Measurements from ENCODE around the gene LCN6. TPM values are rescaled to one million over a fixed set of nuclear protein-coding genes. Genes with fewer than 3 reads are reported as not detected.
A peak's percentile ranks its signal among the peaks of the same experiment; 100 is the strongest.

LCN6 gene
- total RNA-seq, 4 donors from 2014 or later = 14.2 to 70.0 (median 42.9) TPM

GRCh38 chr9:136701668-136702053, 46.7 kb downstream of the LCN6 start:
- H3K9me3 ChIP-seq = no peaks in the 10 kb centered on the region
- H3K36me3 ChIP-seq = no peaks in the 10 kb centered on the region
- peaks cover 0 to 38% of the 10 kb centered on the region in 2 donors for H3K27me3 ChIP-seq
- DNase-seq (ENCODE audit: low spot score in 2 of 2) = no peak
- H3K27ac ChIP-seq = no peak overlapping the region
- no peak overlapping the region for H3K4me3 ChIP-seq
- no peak for TF ChIP-seq POLR2A (IDR thresholded peaks at IDR 0.05)
- TF ChIP-seq CTCF (IDR thresholded peaks at IDR 0.05) = no peak
- TF ChIP-seq EP300 (IDR thresholded peaks at IDR 0.05) = no peak
- 26 to 45% methylated on average over 9 to 10 of the region's 10 CpGs for WGBS, 2 donors
- H3K4me1 ChIP-seq = peaks cover 0 to 10% (median 0%) of the 10 kb centered on the region in 4 donors

- Histone ChIP-seq H3K4me3 (peak overlapping the region in 1 of 4 donors; percentile 9), H3K9me3 (no peaks in the 10 kb centered on the region), H3K27ac (no peak overlapping the region), H3K4me1 (peaks cover 0 to 10% (median 0%) of the 10 kb centered on the region in 4 donors), H3K27me3 (peaks cover 0 to 34% of the 10 kb centered on the region in 2 donors), H3K36me3 (no peaks in the 10 kb centered on the region)
- WGBS, 2 donors = 30 to 39% methylated on average over 19 to 38 of the region's 38 CpGs
- DNase-seq (ENCODE audit: low spot score in 2 of 2) = no peak
- TF ChIP-seq EP300 (IDR thresholded peaks at IDR 0.05) = no peak
- TF ChIP-seq CTCF (IDR thresholded peaks at IDR 0.05) = no peak
- no peak for TF ChIP-seq POLR2A (IDR thresholded peaks at IDR 0.05)
These were observed 47.2 kb downstream of the LCN6 start for GRCh38 chr9:136700959-136701667.

- peaks cover 0 to 37% of the 10 kb centered on the region in 2 donors for H3K27me3 ChIP-seq
- no peak overlapping the region for H3K27ac ChIP-seq
- H3K36me3 ChIP-seq = no peaks in the 10 kb centered on the region
- H3K9me3 ChIP-seq = no peaks in the 10 kb centered on the region
- no peak for DNase-seq (ENCODE audit: low spot score in 2 of 2)
- H3K4me3 ChIP-seq = no peak overlapping the region
- peaks cover 0 to 10% (median 0%) of the 10 kb centered on the region in 4 donors for H3K4me1 ChIP-seq
- TF ChIP-seq CTCF (IDR thresholded peaks at IDR 0.05) = no peak
- no peak for TF ChIP-seq EP300 (IDR thresholded peaks at IDR 0.05)
- no peak for TF ChIP-seq POLR2A (IDR thresholded peaks at IDR 0.05)
- 76 to 77% methylated on average over 13 of the region's 13 CpGs for WGBS, 2 donors
These were observed 48.0 kb downstream of the LCN6 start for GRCh38 chr9:136700304-136700703.

GRCh38 chr9:136698635-136699246, 49.6 kb downstream of the LCN6 start:
- Histone ChIP-seq H3K4me3 (no peak overlapping the region), H3K27me3 (peaks cover 0 to 38% of the 10 kb centered on the region in 2 donors), H3K9me3 (no peaks in the 10 kb centered on the region), H3K36me3 (no peaks in the 10 kb centered on the region), H3K4me1 (peaks cover 0 to 21% (median 2%) of the 10 kb centered on the region in 4 donors), H3K27ac (no peak overlapping the region)
- 77 to 79% methylated on average over 11 of the region's 11 CpGs for WGBS, 2 donors
- no peak for DNase-seq (ENCODE audit: low spot score in 2 of 2)
- TF ChIP-seq EP300 (IDR thresholded peaks at IDR 0.05) (no peak), POLR2A (IDR thresholded peaks at IDR 0.05) (no peak), CTCF (IDR thresholded peaks at IDR 0.05) (no peak)
